ENCODE measurements around the gene ZBTB20.

ZBTB20 gene

DNA sequence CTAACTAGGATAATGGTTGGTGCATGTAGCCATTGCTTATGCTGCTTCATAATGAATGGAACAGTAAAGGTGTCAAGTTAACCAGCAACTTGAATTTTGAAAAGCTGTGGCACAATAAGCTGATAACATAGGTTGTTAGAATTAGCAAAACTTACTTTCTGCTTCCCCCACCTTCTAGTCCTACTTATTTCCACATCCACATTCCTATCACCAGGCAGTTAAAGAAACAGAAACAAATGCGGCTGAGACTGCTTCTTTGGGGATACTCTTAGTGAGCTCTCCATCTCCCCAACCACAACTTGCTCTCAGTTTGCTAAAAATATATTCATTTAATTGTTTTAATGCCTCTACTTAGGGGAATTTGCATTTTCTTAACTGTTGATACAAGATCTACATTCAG is 638.1 kb downstream of the ZBTB20 start:
- Histone ChIP-seq H3K27me3 (no peaks in the 10 kb centered on the region), H3K9me3 (no peaks in the 10 kb centered on the region), H3K4me3 (ENCODE audit: low read depth, low read length) (no peak overlapping the region), H3K4me1 (no peaks in the 10 kb centered on the region), H3K36me3 (no peaks in the 10 kb centered on the region)
- TF ChIP-seq, protein P1, sequence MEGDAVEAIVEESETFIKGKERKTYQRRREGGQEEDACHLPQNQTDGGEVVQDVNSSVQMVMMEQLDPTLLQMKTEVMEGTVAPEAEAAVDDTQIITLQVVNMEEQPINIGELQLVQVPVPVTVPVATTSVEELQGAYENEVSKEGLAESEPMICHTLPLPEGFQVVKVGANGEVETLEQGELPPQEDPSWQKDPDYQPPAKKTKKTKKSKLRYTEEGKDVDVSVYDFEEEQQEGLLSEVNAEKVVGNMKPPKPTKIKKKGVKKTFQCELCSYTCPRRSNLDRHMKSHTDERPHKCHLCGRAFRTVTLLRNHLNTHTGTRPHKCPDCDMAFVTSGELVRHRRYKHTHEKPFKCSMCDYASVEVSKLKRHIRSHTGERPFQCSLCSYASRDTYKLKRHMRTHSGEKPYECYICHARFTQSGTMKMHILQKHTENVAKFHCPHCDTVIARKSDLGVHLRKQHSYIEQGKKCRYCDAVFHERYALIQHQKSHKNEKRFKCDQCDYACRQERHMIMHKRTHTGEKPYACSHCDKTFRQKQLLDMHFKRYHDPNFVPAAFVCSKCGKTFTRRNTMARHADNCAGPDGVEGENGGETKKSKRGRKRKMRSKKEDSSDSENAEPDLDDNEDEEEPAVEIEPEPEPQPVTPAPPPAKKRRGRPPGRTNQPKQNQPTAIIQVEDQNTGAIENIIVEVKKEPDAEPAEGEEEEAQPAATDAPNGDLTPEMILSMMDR (IDR thresholded peaks at IDR 0.05; ENCODE audit: low read depth, low read length), result no peak
- no peak for DNase-seq

DNA sequence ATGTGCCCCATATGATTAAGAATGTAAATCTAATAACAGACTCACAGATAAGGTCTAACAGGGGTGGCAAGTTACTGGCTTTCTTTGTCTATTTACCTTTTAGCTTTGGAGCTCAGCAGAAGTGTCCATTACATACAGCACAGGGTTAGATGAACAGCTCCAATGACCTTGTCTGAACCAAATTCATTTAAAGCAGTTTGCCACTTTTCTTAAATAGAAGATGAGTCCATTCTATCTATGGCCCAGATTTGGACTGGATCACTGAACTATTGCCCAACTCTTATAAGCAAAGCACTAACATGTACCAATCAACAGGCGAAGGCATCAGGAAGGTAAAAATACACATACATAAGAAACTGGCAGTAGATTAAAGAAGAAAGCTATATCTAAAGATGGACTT is 638.9 kb downstream of the ZBTB20 start:
- Histone ChIP-seq H3K36me3 (no peaks in the 10 kb centered on the region), H3K4me3 (ENCODE audit: low read depth, low read length) (no peak overlapping the region), H3K4me1 (no peaks in the 10 kb centered on the region), H3K27me3 (no peaks in the 10 kb centered on the region), H3K9me3 (no peaks in the 10 kb centered on the region)
- TF ChIP-seq, protein P1 (IDR thresholded peaks at IDR 0.05; ENCODE audit: low read depth, low read length), result no peak
- DNase-seq, result no peak

DNA sequence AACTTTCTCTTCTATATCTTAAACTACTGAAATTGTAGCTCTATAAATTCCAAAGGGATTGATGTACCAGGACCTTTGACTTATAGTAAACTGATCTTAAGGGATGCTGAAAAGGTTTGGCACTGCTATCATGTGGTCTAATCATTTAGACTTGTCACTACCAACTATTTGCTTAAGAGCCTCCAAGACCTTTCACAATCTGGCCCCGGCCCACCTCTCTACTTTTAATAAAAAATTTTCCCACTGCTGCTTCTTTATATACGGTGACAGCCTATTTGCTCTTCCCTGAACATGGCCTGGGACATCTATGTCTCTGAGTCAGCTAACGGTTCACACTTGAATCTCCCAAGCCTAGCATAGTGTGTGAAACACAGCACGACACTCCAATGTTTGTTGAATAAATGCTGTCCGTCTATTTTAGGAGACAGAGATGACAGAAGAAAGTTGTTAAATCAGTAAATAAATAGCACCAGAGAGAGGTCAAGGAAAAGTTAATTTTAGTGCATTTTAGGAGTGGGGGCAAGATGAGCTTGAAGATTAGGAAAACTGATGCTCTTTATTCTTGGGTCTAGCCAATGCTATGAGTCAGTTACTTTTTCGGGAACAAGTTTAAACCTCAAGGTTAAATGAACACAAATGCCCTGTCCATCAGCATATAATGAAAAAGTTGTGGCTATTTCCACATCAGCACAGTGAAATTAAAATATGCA is 640.3 kb downstream of the ZBTB20 start:
- Histone ChIP-seq H3K27me3 (no peaks in the 10 kb centered on the region), H3K4me3 (ENCODE audit: low read depth, low read length) (no peak overlapping the region), H3K36me3 (no peaks in the 10 kb centered on the region), H3K9me3 (no peaks in the 10 kb centered on the region), H3K4me1 (no peaks in the 10 kb centered on the region)
- TF ChIP-seq, protein P1 (IDR thresholded peaks at IDR 0.05; ENCODE audit: low read depth, low read length), result no peak
- no peak for DNase-seq

DNA sequence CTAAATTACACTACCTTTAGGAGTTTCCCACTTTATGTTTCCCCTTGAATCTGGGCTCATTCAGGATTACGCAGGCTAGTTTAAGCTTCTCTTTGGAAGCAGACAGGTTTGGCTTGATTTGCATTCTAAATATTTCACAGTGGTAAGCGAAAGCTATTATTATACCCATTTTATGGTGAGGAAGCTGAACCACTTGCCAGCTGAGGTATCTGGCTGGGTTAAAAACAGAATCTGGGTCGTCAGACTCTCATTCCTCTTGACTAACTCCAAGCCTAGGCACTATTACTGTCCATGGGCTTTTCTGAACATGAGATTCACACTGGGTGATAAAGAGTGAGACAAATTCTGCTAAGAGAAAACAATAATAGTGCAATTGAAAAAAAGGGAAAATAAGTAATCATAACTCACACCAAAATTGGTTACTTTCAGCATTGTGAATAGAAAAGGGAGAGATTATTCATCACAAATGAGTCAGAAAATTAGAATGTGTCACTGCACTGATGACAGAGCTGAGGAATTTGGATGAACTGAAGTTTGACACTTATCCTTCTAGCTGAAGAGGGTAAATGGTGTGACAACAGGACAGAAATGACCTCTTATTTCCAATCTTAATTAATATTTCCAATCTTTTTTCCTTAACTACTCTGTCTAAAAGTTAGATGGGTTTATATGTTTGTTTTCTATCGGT is 642.0 kb downstream of the ZBTB20 start:
- H3K9me3 ChIP-seq, result no peaks in the 10 kb centered on the region
- TF ChIP-seq, protein P1 (IDR thresholded peaks at IDR 0.05; ENCODE audit: low read depth, low read length), result no peak
- H3K27me3 ChIP-seq, result no peaks in the 10 kb centered on the region
- no peak overlapping the region for H3K4me3 ChIP-seq (ENCODE audit: low read depth, low read length)
- DNase-seq, result no peak
- H3K4me1 ChIP-seq, result no peaks in the 10 kb centered on the region
- no peaks in the 10 kb centered on the region for H3K36me3 ChIP-seq

DNA sequence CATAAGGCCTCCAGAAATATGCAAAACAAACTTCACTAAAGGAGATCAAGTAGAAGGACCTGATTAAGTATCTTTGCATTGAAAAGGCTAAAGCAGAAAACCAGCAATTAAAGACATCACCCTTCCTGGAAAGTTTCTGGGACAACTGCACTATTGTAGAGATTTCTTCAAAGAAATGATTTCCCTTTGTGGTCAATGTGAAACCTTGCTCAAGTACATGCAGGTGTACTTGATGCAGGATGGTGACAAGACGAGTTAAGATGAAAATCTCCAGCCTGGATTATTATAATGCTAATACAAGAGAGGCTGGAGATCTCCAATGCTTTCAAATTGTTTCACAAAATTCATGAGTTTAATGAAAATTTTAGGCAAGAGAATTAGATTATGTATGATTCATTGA is 644.9 kb downstream of the ZBTB20 start:
- DNase-seq, result no peak
- H3K4me1 ChIP-seq, result peaks cover 10% of the 10 kb centered on the region
- no peaks in the 10 kb centered on the region for H3K36me3 ChIP-seq
- no peaks in the 10 kb centered on the region for H3K9me3 ChIP-seq
- no peaks in the 10 kb centered on the region for H3K27me3 ChIP-seq
- TF ChIP-seq, protein P1 (IDR thresholded peaks at IDR 0.05; ENCODE audit: low read depth, low read length), result no peak
- H3K4me3 ChIP-seq (ENCODE audit: low read depth, low read length), result no peak overlapping the region

DNA sequence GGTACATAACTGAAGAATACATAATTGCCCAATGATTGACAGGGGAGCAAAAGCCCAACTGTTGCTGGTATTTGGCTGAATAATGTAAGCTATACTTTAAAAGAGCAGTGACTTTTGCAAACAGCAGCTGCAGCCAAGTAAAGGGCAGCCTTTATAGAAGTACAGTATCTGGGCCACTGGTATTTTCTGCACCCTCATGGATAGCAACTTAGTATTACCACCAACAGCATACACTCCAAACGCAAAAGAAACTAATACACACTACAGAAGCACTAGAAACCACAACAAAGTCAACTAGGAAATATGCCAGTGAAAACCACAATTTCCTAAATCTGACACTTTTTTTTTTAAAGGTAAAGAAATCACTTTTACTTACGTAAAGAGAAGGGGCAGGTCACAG is 647.1 kb downstream of the ZBTB20 start:
- TF ChIP-seq, protein P1 (IDR thresholded peaks at IDR 0.05; ENCODE audit: low read depth, low read length), result no peak
- Histone ChIP-seq H3K4me1 (peaks cover 10% of the 10 kb centered on the region), H3K36me3 (no peaks in the 10 kb centered on the region), H3K4me3 (ENCODE audit: low read depth, low read length) (no peak overlapping the region), H3K27me3 (no peaks in the 10 kb centered on the region), H3K9me3 (no peaks in the 10 kb centered on the region)
- DNase-seq, result no peak
